ENCODE results near the gene STIP1.

The STIP1 gene

DNA sequence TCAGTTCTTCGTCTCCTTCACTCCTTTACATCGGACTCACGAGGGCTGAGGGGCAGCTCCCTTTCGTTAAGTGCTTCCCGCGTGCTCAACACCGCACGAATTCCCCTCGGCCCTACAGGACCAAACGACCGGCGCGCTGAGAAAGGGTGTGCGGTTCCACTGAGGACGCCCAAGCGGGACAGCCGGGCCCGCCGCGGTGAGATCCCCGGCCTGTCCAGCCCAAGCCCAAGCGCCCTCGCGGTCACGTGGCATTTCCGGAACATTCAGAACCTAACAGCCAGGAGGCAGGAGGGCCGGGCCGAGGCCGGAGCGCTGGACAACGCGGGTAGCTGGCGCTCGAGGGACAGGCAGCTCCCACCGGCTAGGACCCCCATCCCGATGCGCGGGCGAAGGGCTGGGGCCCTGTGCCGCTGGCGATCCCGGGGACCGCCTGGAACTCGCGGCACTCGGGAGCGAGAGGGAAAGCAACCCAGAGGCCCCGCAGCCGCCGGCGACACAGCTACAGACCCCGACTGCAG is 737 bp upstream of the STIP1 start:
- peaks cover 12% of the 10 kb centered on the region for H4K20me1 ChIP-seq (ENCODE audit: insufficient read depth, low read length)
- DNase-seq (no peak), ATAC-seq (ENCODE audit: insufficient read depth, low read depth) (no peak)
- H3K9ac ChIP-seq (ENCODE audit: low read depth, low read length): peak overlapping the region; percentile 90
- H3K27ac ChIP-seq (ENCODE audit: low read length): peak overlapping the region; percentile 84
- H3K4me2 ChIP-seq (ENCODE audit: insufficient read depth, low read length): peak overlapping the region; percentile 95
- H3K36me3 ChIP-seq (ENCODE audit: insufficient read depth, low read length): peaks cover 23% of the 10 kb centered on the region
- H2AFZ ChIP-seq (ENCODE audit: low read depth, low read length): peak overlapping the region; percentile 88
- no peaks in the 10 kb centered on the region for H3K27me3 ChIP-seq (ENCODE audit: insufficient read depth, low read length, poor library complexity)
- H3K4me3 ChIP-seq (ENCODE audit: low read depth in 1 of 2, low read length in 2 of 2): peak overlapping the region; percentile 66 to 86
- H3K79me2 ChIP-seq (ENCODE audit: insufficient read depth, low read length): peaks cover 23% of the 10 kb centered on the region
- TF ChIP-seq, protein P1, sequence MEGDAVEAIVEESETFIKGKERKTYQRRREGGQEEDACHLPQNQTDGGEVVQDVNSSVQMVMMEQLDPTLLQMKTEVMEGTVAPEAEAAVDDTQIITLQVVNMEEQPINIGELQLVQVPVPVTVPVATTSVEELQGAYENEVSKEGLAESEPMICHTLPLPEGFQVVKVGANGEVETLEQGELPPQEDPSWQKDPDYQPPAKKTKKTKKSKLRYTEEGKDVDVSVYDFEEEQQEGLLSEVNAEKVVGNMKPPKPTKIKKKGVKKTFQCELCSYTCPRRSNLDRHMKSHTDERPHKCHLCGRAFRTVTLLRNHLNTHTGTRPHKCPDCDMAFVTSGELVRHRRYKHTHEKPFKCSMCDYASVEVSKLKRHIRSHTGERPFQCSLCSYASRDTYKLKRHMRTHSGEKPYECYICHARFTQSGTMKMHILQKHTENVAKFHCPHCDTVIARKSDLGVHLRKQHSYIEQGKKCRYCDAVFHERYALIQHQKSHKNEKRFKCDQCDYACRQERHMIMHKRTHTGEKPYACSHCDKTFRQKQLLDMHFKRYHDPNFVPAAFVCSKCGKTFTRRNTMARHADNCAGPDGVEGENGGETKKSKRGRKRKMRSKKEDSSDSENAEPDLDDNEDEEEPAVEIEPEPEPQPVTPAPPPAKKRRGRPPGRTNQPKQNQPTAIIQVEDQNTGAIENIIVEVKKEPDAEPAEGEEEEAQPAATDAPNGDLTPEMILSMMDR (IDR thresholded peaks at IDR 0.05; ENCODE audit: borderline replicate concordance, extremely low read depth, low read length, poor library complexity, severe bottlenecking): no peak
- TF ChIP-seq EZH2 (IDR thresholded peaks at IDR 0.05; ENCODE audit: borderline replicate concordance, low read depth, low read length, severe bottlenecking): no peak
- H3K9me3 ChIP-seq (ENCODE audit: insufficient read depth, low read length, severe bottlenecking): no peaks in the 10 kb centered on the region
- H3K4me1 ChIP-seq (ENCODE audit: insufficient read depth, low read length): peaks cover 34% of the 10 kb centered on the region

DNA sequence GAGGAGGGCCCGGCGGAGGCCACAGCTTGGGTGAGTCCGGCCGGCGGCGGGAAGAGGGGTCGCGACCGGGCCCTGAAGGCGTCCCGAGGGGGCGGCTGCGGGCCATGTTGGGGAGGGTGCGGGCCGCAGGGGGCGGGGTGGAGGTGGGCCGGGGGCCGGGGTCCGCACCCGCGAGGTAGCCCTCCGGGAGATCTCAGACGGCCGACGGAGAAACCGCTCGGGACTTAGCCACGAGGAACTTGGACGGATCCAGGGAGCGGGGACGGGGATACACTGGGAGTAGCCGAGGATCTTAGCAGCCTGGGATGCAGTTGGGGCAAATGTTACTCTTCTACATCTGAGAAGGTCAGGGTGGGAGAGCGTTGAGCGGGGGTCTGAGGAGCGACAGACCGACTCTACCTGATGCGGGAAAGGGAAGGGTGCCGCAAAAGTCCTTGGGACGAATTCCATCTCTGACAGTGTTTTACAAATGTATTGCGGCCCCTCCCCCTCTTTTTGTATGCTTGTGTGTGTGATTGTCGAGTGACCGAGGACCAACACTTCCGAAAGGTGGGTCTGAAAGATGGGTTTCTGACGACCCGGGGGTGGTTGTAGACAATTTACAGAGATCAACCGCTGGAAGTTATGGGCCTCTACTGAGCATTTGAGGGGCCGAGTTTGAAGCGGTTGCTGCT is 658 bp downstream of the STIP1 start:
- DNase-seq (peak; percentile 29), ATAC-seq (ENCODE audit: insufficient read depth, low read depth) (no peak)
- H3K36me3 ChIP-seq (ENCODE audit: insufficient read depth, low read length): peaks cover 32% of the 10 kb centered on the region
- no peak overlapping the region for H3K4me3 ChIP-seq (ENCODE audit: low read depth in 1 of 2, low read length in 2 of 2)
- TF ChIP-seq, protein P1 (IDR thresholded peaks at IDR 0.05; ENCODE audit: borderline replicate concordance, extremely low read depth, low read length, poor library complexity, severe bottlenecking): no peak
- TF ChIP-seq EZH2 (IDR thresholded peaks at IDR 0.05; ENCODE audit: borderline replicate concordance, low read depth, low read length, severe bottlenecking): no peak
- no peaks in the 10 kb centered on the region for H3K9me3 ChIP-seq (ENCODE audit: insufficient read depth, low read length, severe bottlenecking)
- no peak overlapping the region for H3K4me2 ChIP-seq (ENCODE audit: insufficient read depth, low read length)
- H3K27me3 ChIP-seq (ENCODE audit: insufficient read depth, low read length, poor library complexity): no peaks in the 10 kb centered on the region
- H3K79me2 ChIP-seq (ENCODE audit: insufficient read depth, low read length): peaks cover 21% of the 10 kb centered on the region
- peaks cover 23% of the 10 kb centered on the region for H4K20me1 ChIP-seq (ENCODE audit: insufficient read depth, low read length)
- H3K9ac ChIP-seq (ENCODE audit: low read depth, low read length): no peak overlapping the region
- H2AFZ ChIP-seq (ENCODE audit: low read depth, low read length): no peak overlapping the region
- no peak overlapping the region for H3K27ac ChIP-seq (ENCODE audit: low read length)
- H3K4me1 ChIP-seq (ENCODE audit: insufficient read depth, low read length): peaks cover 31% of the 10 kb centered on the region

DNA sequence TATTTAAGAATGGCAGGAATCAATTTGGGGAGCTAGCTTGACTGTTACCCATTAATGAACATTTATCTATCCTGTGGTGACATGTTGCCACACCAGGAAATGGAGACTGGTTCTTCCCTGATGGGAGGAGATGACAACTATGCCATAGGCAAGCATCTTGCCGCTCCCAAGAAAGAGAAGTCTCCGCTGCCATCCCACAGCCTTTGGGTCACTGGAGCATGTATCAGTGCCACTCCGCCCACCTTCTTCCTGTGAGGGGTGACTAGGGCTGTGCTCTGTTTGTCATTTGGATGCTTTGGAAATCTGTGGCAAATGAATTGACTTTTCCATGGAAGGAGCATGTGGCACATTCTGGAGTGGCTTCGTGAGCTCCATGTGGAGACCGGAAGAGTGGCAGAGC is 6.5 kb downstream of the STIP1 start:
- TF ChIP-seq, protein P1 (IDR thresholded peaks at IDR 0.05; ENCODE audit: borderline replicate concordance, extremely low read depth, low read length, poor library complexity, severe bottlenecking): no peak
- TF ChIP-seq EZH2 (IDR thresholded peaks at IDR 0.05; ENCODE audit: borderline replicate concordance, low read depth, low read length, severe bottlenecking): no peak
- Histone ChIP-seq H3K36me3 (ENCODE audit: insufficient read depth, low read length) (peaks cover 86% of the 10 kb centered on the region), H3K27ac (ENCODE audit: low read length) (no peak overlapping the region), H3K27me3 (ENCODE audit: insufficient read depth, low read length, poor library complexity) (no peaks in the 10 kb centered on the region), H3K4me1 (ENCODE audit: insufficient read depth, low read length) (peaks cover 8% of the 10 kb centered on the region; the same call in 1 of the 2 replicates), H3K9me3 (ENCODE audit: insufficient read depth, low read length, severe bottlenecking) (no peaks in the 10 kb centered on the region), H3K4me3 (ENCODE audit: low read depth in 1 of 2, low read length in 2 of 2) (no peak overlapping the region), H3K4me2 (ENCODE audit: insufficient read depth, low read length) (no peak overlapping the region), H4K20me1 (ENCODE audit: insufficient read depth, low read length) (peaks cover 62% of the 10 kb centered on the region), H3K79me2 (ENCODE audit: insufficient read depth, low read length) (peaks cover 19% of the 10 kb centered on the region), H2AFZ (ENCODE audit: low read depth, low read length) (no peak overlapping the region), H3K9ac (ENCODE audit: low read depth, low read length) (no peak overlapping the region)
- DNase-seq (no peak), ATAC-seq (ENCODE audit: insufficient read depth, low read depth) (no peak)

All from DND-41 (cell line).